PC-3 (cell line): ENCODE results near the gene USH2A.

Source experiments
- EZH2 ChIP-seq: fragments of 300-600 bp; sonication (generic); IDR thresholded peaks from one replicate; pipeline ENCODE4 v1.6.1; 2017; ENCODE audit warnings: antibody characterized with exemption, mild to moderate bottlenecking, low read length; ENCODE audit not compliant: unreplicated experiment
- EZH2phosphoT487 ChIP-seq: fragments of 300-600 bp; sonication (generic); IDR thresholded peaks from 2 replicates; pipeline ENCODE4 v1.6.1; 2018; ENCODE audit warnings: mild to moderate bottlenecking, antibody characterized with exemption, low read length, borderline replicate concordance
- TF ChIP-seq, protein P1 (sequence below): fragments of 300-600 bp; sonication (generic); conservative IDR thresholded peaks from 2 replicates; pipeline ENCODE4 v1.5.1; 2017; ENCODE audit warnings: antibody characterized with exemption, low read depth, mild to moderate bottlenecking, low read length

GRCh38 chr1:216350186-216350585 is 73.1 kb downstream of the USH2A start:
- TF ChIP-seq, protein P1, sequence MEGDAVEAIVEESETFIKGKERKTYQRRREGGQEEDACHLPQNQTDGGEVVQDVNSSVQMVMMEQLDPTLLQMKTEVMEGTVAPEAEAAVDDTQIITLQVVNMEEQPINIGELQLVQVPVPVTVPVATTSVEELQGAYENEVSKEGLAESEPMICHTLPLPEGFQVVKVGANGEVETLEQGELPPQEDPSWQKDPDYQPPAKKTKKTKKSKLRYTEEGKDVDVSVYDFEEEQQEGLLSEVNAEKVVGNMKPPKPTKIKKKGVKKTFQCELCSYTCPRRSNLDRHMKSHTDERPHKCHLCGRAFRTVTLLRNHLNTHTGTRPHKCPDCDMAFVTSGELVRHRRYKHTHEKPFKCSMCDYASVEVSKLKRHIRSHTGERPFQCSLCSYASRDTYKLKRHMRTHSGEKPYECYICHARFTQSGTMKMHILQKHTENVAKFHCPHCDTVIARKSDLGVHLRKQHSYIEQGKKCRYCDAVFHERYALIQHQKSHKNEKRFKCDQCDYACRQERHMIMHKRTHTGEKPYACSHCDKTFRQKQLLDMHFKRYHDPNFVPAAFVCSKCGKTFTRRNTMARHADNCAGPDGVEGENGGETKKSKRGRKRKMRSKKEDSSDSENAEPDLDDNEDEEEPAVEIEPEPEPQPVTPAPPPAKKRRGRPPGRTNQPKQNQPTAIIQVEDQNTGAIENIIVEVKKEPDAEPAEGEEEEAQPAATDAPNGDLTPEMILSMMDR, result no peak
- TF ChIP-seq EZH2 (no peak), EZH2phosphoT487 (no peak)
